ENCODE measurements around the gene ARL2. TPM values are rescaled to one million over a fixed set of nuclear protein-coding genes. Genes with fewer than 3 reads are reported as not detected.
A peak's percentile ranks its signal among the peaks of the same experiment; 100 is the strongest.

ARL2 gene
- polyA plus RNA-seq, 1 experiment: 141 TPM

GRCh38 chr11:65045728-65046127 lies 31.8 kb downstream of the ARL2 start:
- Histone ChIP-seq H3K36me3 (ENCODE audit: control insufficient read depth, insufficient read depth, low read length) (peaks cover 7% of the 10 kb centered on the region), H3K27me3 (ENCODE audit: control insufficient read depth, insufficient read depth, low read length) (no peaks in the 10 kb centered on the region), H3K4me3 (ENCODE audit: low read depth, low read length) (no peak overlapping the region)
- ChIA-PET POLR2A (no interaction called here), CTCF (interaction anchor here (1.2 kb wide), 1 partner anchor 32 kb away, joined by 3 read pairs; the partner anchor contains the start of gene ARL2)
- no peak for DNase-seq (ENCODE audit: low read depth)
- no peak for TF ChIP-seq CTCF (IDR thresholded peaks at IDR 0.05; ENCODE audit: insufficient read depth, low read depth, low read length)

- TF ChIP-seq CTCF (IDR thresholded peaks at IDR 0.05; ENCODE audit: insufficient read depth, low read depth, low read length): no peak
- H3K4me3 ChIP-seq (ENCODE audit: low read depth, low read length): peak overlapping the region; percentile 41
- H3K36me3 ChIP-seq (ENCODE audit: control insufficient read depth, insufficient read depth, low read length): peaks cover 7% of the 10 kb centered on the region
- ChIA-PET POLR2A (no interaction called here), CTCF (interaction anchor here (1.1 to 1.2 kb wide), 4 partner anchors 12 to 64 kb away, joined by 3 read pairs; partner anchors contain the start of genes ARL2 and SNX15)
- H3K27me3 ChIP-seq (ENCODE audit: control insufficient read depth, insufficient read depth, low read length): no peaks in the 10 kb centered on the region
- no peak for DNase-seq (ENCODE audit: low read depth)
Observed at GRCh38 chr11:65047581-65048422, 33.8 kb downstream of the ARL2 start.

- TF ChIP-seq CTCF (IDR thresholded peaks at IDR 0.05; ENCODE audit: insufficient read depth, low read depth, low read length): no peak
- H3K4me3 ChIP-seq (ENCODE audit: low read depth, low read length): no peak overlapping the region
- no peaks in the 10 kb centered on the region for H3K36me3 ChIP-seq (ENCODE audit: control insufficient read depth, insufficient read depth, low read length)
- ChIA-PET POLR2A (no interaction called here), CTCF (no interaction called here)
- DNase-seq (ENCODE audit: low read depth): no peak
- peaks cover 3% of the 10 kb centered on the region; the same call in 1 of the 2 replicates for H3K27me3 ChIP-seq (ENCODE audit: control insufficient read depth, insufficient read depth, low read length)
Observed at GRCh38 chr11:65051398-65051858, 37.5 kb downstream of the ARL2 start.

GRCh38 chr11:65053827-65054508 lies 40.0 kb downstream of the ARL2 start:
- ChIA-PET CTCF (no interaction called here), POLR2A (no interaction called here)
- no peak overlapping the region for H3K4me3 ChIP-seq (ENCODE audit: low read depth, low read length)
- TF ChIP-seq CTCF (IDR thresholded peaks at IDR 0.05; ENCODE audit: insufficient read depth, low read depth, low read length): no peak
- no peaks in the 10 kb centered on the region for H3K36me3 ChIP-seq (ENCODE audit: control insufficient read depth, insufficient read depth, low read length)
- DNase-seq (ENCODE audit: low read depth): no peak
- peaks cover 3% of the 10 kb centered on the region; the same call in 1 of the 2 replicates for H3K27me3 ChIP-seq (ENCODE audit: control insufficient read depth, insufficient read depth, low read length)

- POLR2A ChIA-PET: no interaction called here
- CTCF ChIA-PET: no interaction called here
- no peak for TF ChIP-seq CTCF (IDR thresholded peaks at IDR 0.05; ENCODE audit: insufficient read depth, low read depth, low read length)
- H3K27me3 ChIP-seq (ENCODE audit: control insufficient read depth, insufficient read depth, low read length): peaks cover 3% of the 10 kb centered on the region; the same call in 1 of the 2 replicates
- H3K4me3 ChIP-seq (ENCODE audit: low read depth, low read length): no peak overlapping the region
- DNase-seq (ENCODE audit: low read depth): no peak
- H3K36me3 ChIP-seq (ENCODE audit: control insufficient read depth, insufficient read depth, low read length): no peaks in the 10 kb centered on the region
Observed at GRCh38 chr11:65055538-65055937, 41.6 kb downstream of the ARL2 start.

All from BJ (cell line).